ENCODE results near the gene SMIM24.

The SMIM24 gene

GRCh38 chr19:3506384-3507340 is 26.3 kb upstream of the SMIM24 start:
- Histone ChIP-seq H3K4me1 (ENCODE audit: control insufficient read depth in 2 of 2, insufficient read depth in 2 of 2, low read length in 2 of 2) (peaks cover 7 to 11% of the 10 kb centered on the region in 2 donors), H3K9me3 (ENCODE audit: control insufficient read depth in 2 of 2, low read length in 2 of 2) (no peaks in the 10 kb centered on the region), H3K27ac (ENCODE audit: low read depth in 2 of 2, low read length in 2 of 2) (peak overlapping the region; percentile 74), H3K36me3 (ENCODE audit: control insufficient read depth in 2 of 2, insufficient read depth in 2 of 2, low read length in 2 of 2) (peaks cover 0 to 9% of the 10 kb centered on the region in 2 donors), H3K4me3 (ENCODE audit: low read length in 2 of 2) (peak overlapping the region; percentile 81 to 83), H3K9ac (ENCODE audit: low read depth in 1 of 2, low read length in 2 of 2) (peak overlapping the region; percentile 81 to 88), H3K27me3 (ENCODE audit: control insufficient read depth in 2 of 2, insufficient read depth in 2 of 2, low read length in 2 of 2) (no peaks in the 10 kb centered on the region)

GRCh38 chr19:3505598-3506383 is 25.5 kb upstream of the SMIM24 start, which contains the start of gene FZR1:
TSS of gene FZR1 (plus strand) at chr19:3506311. CDS start at chr19:3522990, 16,679 bp downstream.
- peak within 1 kb of the TSS; percentile 87 to 92 for H3K27ac ChIP-seq (ENCODE audit: low read depth in 2 of 2, low read length in 2 of 2)
- H3K4me1 ChIP-seq (ENCODE audit: control insufficient read depth in 2 of 2, insufficient read depth in 2 of 2, low read length in 2 of 2), result peaks cover 7 to 14% of the 10 kb centered on the region in 2 donors
- no peaks in the 10 kb centered on the region for H3K9me3 ChIP-seq (ENCODE audit: control insufficient read depth in 2 of 2, low read length in 2 of 2)
- no peaks in the 10 kb centered on the region for H3K27me3 ChIP-seq (ENCODE audit: control insufficient read depth in 2 of 2, insufficient read depth in 2 of 2, low read length in 2 of 2)
- peak within 1 kb of the TSS; percentile 88 to 96 for H3K4me3 ChIP-seq (ENCODE audit: low read length in 2 of 2)
- H3K36me3 ChIP-seq (ENCODE audit: control insufficient read depth in 2 of 2, insufficient read depth in 2 of 2, low read length in 2 of 2), result peaks cover 0 to 7% of the 10 kb centered on the region in 2 donors
- peak within 1 kb of the TSS; percentile 88 to 89 for H3K9ac ChIP-seq (ENCODE audit: low read depth in 1 of 2, low read length in 2 of 2)

GRCh38 chr19:3504735-3505134 is 24.4 kb upstream of the SMIM24 start:
- Histone ChIP-seq H3K27ac (ENCODE audit: low read depth in 2 of 2, low read length in 2 of 2) (no peak overlapping the region), H3K9ac (ENCODE audit: low read depth in 1 of 2, low read length in 2 of 2) (no peak overlapping the region)

GRCh38 chr19:3503036-3503572 is 22.8 kb upstream of the SMIM24 start:
- Histone ChIP-seq H3K27ac (ENCODE audit: low read depth in 2 of 2, low read length in 2 of 2) (no peak overlapping the region), H3K9ac (ENCODE audit: low read depth in 1 of 2, low read length in 2 of 2) (no peak overlapping the region), H3K4me1 (ENCODE audit: control insufficient read depth in 2 of 2, insufficient read depth in 2 of 2, low read length in 2 of 2) (peaks cover 12 to 24% of the 10 kb centered on the region in 2 donors), H3K9me3 (ENCODE audit: control insufficient read depth in 2 of 2, low read length in 2 of 2) (no peaks in the 10 kb centered on the region), H3K4me3 (ENCODE audit: low read length in 2 of 2) (no peak overlapping the region), H3K36me3 (ENCODE audit: control insufficient read depth in 2 of 2, insufficient read depth in 2 of 2, low read length in 2 of 2) (no peaks in the 10 kb centered on the region), H3K27me3 (ENCODE audit: control insufficient read depth in 2 of 2, insufficient read depth in 2 of 2, low read length in 2 of 2) (no peaks in the 10 kb centered on the region)

More at GRCh38 chr19:3504735-3505134, 24.4 kb upstream of the SMIM24 start:
- H3K27me3 ChIP-seq (ENCODE audit: control insufficient read depth in 2 of 2, insufficient read depth in 2 of 2, low read length in 2 of 2), result no peaks in the 10 kb centered on the region
- H3K4me3 ChIP-seq (ENCODE audit: low read length in 2 of 2), result no peak overlapping the region
- H3K4me1 ChIP-seq (ENCODE audit: control insufficient read depth in 2 of 2, insufficient read depth in 2 of 2, low read length in 2 of 2), result peaks cover 11 to 18% of the 10 kb centered on the region in 2 donors
- H3K36me3 ChIP-seq (ENCODE audit: control insufficient read depth in 2 of 2, insufficient read depth in 2 of 2, low read length in 2 of 2), result peaks cover 0 to 7% of the 10 kb centered on the region in 2 donors
- no peaks in the 10 kb centered on the region for H3K9me3 ChIP-seq (ENCODE audit: control insufficient read depth in 2 of 2, low read length in 2 of 2)

- H3K27me3 ChIP-seq (ENCODE audit: control insufficient read depth in 2 of 2, insufficient read depth in 2 of 2, low read length in 2 of 2), result no peaks in the 10 kb centered on the region
Observed at GRCh38 chr19:3501780-3502179, 21.5 kb upstream of the SMIM24 start.

GRCh38 chr19:3500429-3501101 is 20.2 kb upstream of the SMIM24 start, which contains the start of gene DOHH:
TSS of gene DOHH (minus strand) at chr19:3500674. CDS start at chr19:3496814, 3,860 bp downstream.
- peak within 1 kb of the TSS; percentile 90 to 91 for H3K27ac ChIP-seq (ENCODE audit: low read depth in 2 of 2, low read length in 2 of 2)

More at GRCh38 chr19:3501780-3502179, 21.5 kb upstream of the SMIM24 start:
- H3K9me3 ChIP-seq (ENCODE audit: control insufficient read depth in 2 of 2, low read length in 2 of 2), result no peaks in the 10 kb centered on the region
- peaks cover 0 to 2% of the 10 kb centered on the region in 2 donors for H3K36me3 ChIP-seq (ENCODE audit: control insufficient read depth in 2 of 2, insufficient read depth in 2 of 2, low read length in 2 of 2)
- H3K4me1 ChIP-seq (ENCODE audit: control insufficient read depth in 2 of 2, insufficient read depth in 2 of 2, low read length in 2 of 2), result peaks cover 5 to 19% of the 10 kb centered on the region in 2 donors
- H3K4me3 ChIP-seq (ENCODE audit: low read length in 2 of 2), result no peak overlapping the region
- no peak overlapping the region for H3K9ac ChIP-seq (ENCODE audit: low read depth in 1 of 2, low read length in 2 of 2)
- H3K27ac ChIP-seq (ENCODE audit: low read depth in 2 of 2, low read length in 2 of 2), result no peak overlapping the region

GRCh38 chr19:3499738-3500428 is 19.6 kb upstream of the SMIM24 start:
- H3K27me3 ChIP-seq (ENCODE audit: control insufficient read depth in 2 of 2, insufficient read depth in 2 of 2, low read length in 2 of 2), result no peaks in the 10 kb centered on the region
- peaks cover 5 to 13% of the 10 kb centered on the region in 2 donors for H3K4me1 ChIP-seq (ENCODE audit: control insufficient read depth in 2 of 2, insufficient read depth in 2 of 2, low read length in 2 of 2)
- peak overlapping the region; percentile 74 to 87 for H3K9ac ChIP-seq (ENCODE audit: low read depth in 1 of 2, low read length in 2 of 2)
- peak overlapping the region; percentile 91 to 97 for H3K4me3 ChIP-seq (ENCODE audit: low read length in 2 of 2)
- H3K27ac ChIP-seq (ENCODE audit: low read depth in 2 of 2, low read length in 2 of 2), result peak overlapping the region; percentile 90 to 91
- peaks cover 2 to 11% of the 10 kb centered on the region in 2 donors for H3K36me3 ChIP-seq (ENCODE audit: control insufficient read depth in 2 of 2, insufficient read depth in 2 of 2, low read length in 2 of 2)
- H3K9me3 ChIP-seq (ENCODE audit: control insufficient read depth in 2 of 2, low read length in 2 of 2), result no peaks in the 10 kb centered on the region

More at GRCh38 chr19:3500429-3501101, 20.2 kb upstream of the SMIM24 start, which contains the start of gene DOHH:
- Histone ChIP-seq H3K27me3 (ENCODE audit: control insufficient read depth in 2 of 2, insufficient read depth in 2 of 2, low read length in 2 of 2) (no peaks in the 10 kb centered on the region), H3K36me3 (ENCODE audit: control insufficient read depth in 2 of 2, insufficient read depth in 2 of 2, low read length in 2 of 2) (peaks cover 2 to 8% of the 10 kb centered on the region in 2 donors), H3K4me3 (ENCODE audit: low read length in 2 of 2) (peak within 1 kb of the TSS; percentile 91 to 97), H3K9me3 (ENCODE audit: control insufficient read depth in 2 of 2, low read length in 2 of 2) (no peaks in the 10 kb centered on the region), H3K4me1 (ENCODE audit: control insufficient read depth in 2 of 2, insufficient read depth in 2 of 2, low read length in 2 of 2) (peaks cover 5 to 16% of the 10 kb centered on the region in 2 donors), H3K9ac (ENCODE audit: low read depth in 1 of 2, low read length in 2 of 2) (peak within 1 kb of the TSS; percentile 74 to 87)

GRCh38 chr19:3497757-3498520 is 17.6 kb upstream of the SMIM24 start:
- peaks cover 5 to 21% of the 10 kb centered on the region in 2 donors for H3K36me3 ChIP-seq (ENCODE audit: control insufficient read depth in 2 of 2, insufficient read depth in 2 of 2, low read length in 2 of 2)
- no peaks in the 10 kb centered on the region for H3K9me3 ChIP-seq (ENCODE audit: control insufficient read depth in 2 of 2, low read length in 2 of 2)
- H3K4me1 ChIP-seq (ENCODE audit: control insufficient read depth in 2 of 2, insufficient read depth in 2 of 2, low read length in 2 of 2), result peaks cover 5 to 13% of the 10 kb centered on the region in 2 donors
- H3K27ac ChIP-seq (ENCODE audit: low read depth in 2 of 2, low read length in 2 of 2), result no peak overlapping the region
- H3K4me3 ChIP-seq (ENCODE audit: low read length in 2 of 2), result no peak overlapping the region
- H3K9ac ChIP-seq (ENCODE audit: low read depth in 1 of 2, low read length in 2 of 2), result no peak overlapping the region
- no peaks in the 10 kb centered on the region for H3K27me3 ChIP-seq (ENCODE audit: control insufficient read depth in 2 of 2, insufficient read depth in 2 of 2, low read length in 2 of 2)

All from mucosa of rectum (tissue), 2 donors.